Activated effector memory CD4-positive, alpha-beta T cell treated with anti-CD3 and anti-CD28 coated beads, Interleukin-2, amount 50 U/mL, for 16 hours (primary cell): Measurements from ENCODE around the gene SP3.
A peak's percentile ranks its signal among the peaks of the same experiment; 100 is the strongest.

ENCODE experiments used
- DNase-seq: peaks from one replicate; pipeline ENCODE4 v3.0.0-alpha.2; 2020

The SP3 gene

GRCh38 chr2:173884025-173884802 is 81.0 kb downstream of the SP3 start:
- peak; percentile 75 for DNase-seq

DNA sequence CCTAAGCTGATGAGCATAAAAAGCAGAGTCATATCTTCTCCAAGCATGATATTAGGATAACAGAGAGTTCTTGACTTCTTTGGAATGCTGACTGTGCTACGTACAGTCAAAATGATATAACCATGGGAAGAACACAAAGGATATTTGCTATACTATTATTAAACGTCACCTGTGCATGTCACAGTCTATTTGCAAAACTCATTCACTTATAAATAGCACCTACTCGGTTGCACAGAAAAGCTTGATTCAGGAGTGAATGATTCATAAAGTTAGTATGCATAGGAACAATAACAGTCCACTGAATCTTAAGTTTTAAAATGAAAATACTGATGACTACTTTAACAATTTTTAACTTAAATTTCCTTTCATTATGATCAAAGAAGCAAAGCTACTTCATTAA is 83.3 kb downstream of the SP3 start:
- no peak for DNase-seq

DNA sequence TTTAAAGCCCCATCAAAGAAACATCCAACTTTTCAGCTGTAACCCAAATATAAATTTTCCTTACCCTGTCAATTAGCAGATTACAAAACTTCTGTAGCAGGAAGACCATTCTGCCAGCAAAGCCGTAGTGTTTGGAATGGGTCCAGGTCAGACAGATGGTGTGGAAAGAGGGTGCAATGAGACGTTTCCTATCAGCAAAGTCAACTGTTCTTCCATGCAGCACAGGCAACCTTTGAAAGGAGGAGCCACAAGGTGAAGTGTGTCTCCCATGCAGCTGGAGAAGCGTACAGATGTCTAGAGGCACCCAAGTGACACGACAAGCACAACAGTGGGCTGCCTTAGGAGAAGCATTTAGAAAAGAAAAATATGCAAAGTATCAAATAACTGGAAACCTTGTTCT is 83.7 kb downstream of the SP3 start:
- DNase-seq: no peak

DNA sequence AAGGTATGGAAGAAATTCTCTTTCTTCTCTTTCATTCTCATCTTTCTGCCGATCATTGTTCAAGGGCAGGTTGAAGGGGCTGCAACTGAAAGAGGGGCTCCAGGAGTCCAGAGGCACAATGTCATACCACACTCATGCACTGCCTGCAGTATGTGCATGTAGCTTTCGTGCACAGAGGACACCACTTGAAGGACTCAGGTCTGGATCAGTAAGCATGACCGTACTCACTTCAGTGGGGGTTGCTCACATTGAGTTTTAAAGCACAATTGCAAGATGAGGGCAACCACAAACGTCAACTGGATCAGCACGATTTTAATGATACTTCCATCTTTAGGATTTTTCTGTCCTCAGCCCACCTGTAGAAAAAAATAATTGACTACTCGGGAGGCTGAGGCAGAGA is 84.6 kb downstream of the SP3 start:
- DNase-seq: no peak

- DNase-seq: no peak
Observed at GRCh38 chr2:173876833-173877413, 88.2 kb downstream of the SP3 start.

- DNase-seq: no peak
Observed at GRCh38 chr2:173874894-173875237, 90.3 kb downstream of the SP3 start.

- no peak for DNase-seq
Observed at GRCh38 chr2:173874003-173874893, 90.9 kb downstream of the SP3 start.

DNA sequence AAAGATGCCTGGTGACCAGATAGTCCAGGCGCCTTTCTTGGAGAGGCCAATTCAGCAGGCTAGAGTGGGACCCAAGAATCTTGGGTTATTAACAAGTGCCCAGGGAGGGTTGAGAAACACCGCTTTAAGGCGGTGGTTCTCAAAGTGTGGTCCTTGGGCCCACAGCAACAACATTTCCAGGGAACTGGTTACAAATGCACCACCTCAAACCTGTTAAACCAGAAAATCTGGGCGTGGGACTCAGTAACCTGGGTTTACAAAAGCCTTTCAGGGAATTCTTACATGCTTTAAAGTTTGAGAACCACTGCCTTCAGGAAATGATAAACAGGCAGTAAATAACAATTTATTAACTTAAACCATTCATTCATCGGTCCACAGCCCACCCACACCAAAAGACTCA is 92.5 kb downstream of the SP3 start:
- DNase-seq: no peak

DNA sequence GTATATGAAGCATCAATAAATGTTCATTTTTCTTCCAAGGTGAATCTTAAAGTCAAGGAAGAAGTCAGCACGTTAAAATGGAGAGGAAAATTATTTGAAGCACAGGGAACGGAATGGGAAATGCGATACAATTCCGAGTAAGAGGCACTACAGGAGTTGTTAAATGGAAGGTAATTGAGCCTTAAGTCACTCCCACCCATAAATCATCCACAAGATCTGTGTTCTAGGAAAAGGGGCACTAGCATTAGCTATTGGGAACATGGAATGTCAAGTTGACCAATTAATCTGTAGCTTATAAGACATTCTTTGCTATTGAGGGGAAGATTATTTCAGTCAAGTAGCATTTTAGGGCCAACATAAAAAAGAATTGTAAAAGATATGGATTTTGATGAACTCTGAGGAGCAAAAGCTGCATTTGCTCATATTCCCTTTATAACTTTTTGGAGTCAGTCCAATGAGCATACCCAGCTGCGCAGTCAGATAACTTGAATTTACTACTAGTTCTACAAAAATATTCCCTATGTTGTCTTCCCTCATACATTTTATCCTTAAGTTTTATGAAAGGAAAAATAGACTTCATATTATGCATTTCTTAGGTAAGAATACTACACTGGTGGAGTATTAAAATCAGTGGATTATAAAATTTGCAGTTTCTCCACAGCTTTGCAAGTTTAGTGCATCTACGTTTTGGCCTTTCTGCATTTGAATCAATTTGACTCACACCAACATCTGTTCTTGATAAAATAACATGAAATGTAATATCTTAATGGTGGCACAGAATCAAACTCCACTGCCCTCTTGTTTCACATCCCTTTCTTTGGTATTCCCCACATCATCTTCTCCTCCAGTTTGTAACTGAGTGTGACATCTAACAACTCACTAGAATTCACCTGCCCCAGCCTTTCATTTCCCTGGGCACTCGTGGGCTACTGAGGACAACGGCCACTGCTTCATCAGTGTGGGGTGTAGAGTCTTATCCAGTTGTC is 95.6 kb downstream of the SP3 start:
- no peak for DNase-seq

DNA sequence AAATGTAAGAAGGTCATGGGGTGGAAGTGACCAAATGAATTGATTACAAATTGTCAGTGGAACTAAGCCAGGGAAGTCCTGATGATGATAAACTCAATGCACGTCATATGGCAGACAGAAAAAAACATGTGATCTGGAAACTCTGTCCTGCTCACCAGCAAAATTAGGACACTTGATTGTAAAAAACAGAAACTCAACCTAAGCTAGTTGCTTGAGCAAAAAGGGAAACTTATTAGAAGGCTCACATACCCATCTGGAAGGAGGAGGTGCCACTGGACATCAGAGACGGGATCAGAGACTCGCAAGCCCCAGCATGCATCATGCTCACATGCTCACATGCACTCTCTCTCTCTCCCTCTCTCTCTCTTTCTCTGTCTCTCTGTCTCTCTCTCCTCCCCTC is 96.8 kb downstream of the SP3 start:
- no peak for DNase-seq

GRCh38 chr2:173866874-173867618 is 98.1 kb downstream of the SP3 start:
- no peak for DNase-seq

DNA sequence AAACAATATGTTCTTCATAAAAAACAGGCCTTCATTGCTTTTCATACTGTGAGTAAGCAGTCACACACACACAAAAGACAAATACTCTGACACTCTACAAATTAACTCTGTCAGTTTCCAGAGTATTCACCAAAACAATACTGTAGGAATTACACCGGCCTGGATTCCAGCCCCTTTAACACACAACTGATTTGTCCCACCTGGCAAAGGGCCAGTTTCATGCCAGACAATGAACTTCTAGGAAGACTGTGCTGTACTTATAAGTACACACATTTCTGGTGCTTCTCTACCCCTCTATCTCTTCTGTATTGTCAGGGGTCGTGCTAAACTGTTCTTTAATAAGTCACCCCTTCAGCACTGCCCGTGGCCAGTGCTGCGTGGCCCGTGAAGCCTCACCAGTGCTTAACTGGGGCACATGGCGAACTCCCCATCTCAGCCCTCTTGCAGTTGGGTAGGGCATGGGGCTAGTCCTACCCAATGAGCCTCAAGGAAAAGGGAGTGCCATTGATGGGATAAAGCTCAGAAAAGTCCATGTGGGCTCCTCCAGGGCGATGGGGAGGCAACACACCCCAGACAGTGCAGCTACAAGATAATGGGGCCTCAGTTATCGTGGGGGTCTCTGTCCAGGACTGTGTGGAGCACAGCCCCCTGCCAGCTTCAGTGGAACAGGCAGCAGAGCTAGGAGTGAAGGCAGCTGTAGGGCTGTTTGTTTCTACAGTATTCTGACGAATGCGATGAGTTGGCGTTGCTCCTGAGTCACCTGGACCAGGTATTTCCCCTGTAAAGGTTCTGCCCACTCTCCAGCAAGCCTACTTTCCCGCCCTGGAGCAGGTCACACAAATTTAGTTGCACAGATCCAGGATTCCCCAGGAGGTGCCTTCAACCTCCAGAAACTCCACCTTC is 99.0 kb downstream of the SP3 start:
- no peak for DNase-seq

DNA sequence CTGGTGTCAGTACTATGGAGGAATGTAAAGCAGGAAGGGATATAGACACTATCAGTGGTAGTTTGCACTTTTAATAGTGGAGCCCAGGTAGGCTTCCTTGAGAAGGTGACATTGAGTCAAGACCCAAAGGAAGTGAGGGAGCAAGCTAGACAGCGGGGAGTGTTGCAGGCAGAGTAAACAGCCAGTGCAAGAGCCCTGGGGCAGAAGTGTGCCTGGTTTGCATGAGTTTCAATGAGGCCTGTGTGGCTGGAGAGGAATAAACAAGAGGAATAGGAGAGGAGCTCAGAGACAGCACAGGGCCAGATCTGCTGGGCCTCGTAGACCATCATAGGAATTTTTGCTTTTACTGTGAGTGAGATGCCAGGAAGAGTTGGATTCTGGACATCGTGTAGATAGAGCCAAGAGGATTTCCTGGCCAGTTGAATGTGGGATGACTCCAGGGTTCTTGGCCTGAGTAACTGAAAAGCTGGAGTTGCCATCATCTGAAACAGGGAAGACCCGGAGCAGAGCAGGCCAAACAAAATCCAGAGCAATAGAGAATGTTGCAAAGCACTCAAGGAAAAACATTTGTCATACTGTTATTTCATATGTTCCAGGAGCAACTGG is 102.5 kb downstream of the SP3 start:
- DNase-seq: no peak

DNA sequence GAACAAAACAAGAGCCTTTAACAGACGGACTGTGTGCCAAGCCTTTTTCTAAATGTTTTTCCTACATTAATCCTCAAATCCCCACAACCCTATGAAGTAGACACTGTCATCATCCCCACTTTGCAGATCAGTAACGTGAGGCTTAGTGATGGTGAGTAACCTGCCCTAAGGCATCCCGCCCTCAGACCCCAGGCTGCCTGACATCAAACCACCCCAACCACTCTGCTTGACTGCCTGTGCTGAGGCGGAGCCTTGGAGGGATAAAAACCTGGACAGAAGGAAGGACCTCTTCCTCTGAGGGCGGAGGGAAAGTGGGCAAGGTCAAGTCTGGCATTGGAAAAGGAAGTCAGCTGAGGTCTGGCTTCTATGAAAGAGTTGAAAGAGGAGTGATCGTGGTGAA is 104.6 kb downstream of the SP3 start:
- no peak for DNase-seq

DNA sequence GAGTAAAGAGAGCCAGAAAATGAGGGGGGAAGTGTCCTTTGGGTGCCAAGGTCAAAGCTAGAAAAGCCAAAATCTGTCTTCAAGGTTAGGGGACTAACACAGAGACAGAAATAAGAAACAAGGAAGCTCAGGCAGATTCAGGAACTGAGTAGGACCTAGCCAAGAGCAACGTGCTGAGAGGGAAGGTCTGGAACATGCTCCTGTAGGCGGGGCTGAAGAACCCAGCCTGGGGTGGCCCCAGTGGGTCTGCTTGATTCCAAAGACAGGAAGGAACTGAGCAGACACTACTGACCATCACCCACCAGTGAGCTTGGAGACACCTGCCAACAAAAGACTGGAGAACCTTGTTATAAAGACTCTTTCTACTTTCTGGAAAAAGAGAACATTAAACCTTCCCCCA is 105.1 kb downstream of the SP3 start:
- no peak for DNase-seq

DNA sequence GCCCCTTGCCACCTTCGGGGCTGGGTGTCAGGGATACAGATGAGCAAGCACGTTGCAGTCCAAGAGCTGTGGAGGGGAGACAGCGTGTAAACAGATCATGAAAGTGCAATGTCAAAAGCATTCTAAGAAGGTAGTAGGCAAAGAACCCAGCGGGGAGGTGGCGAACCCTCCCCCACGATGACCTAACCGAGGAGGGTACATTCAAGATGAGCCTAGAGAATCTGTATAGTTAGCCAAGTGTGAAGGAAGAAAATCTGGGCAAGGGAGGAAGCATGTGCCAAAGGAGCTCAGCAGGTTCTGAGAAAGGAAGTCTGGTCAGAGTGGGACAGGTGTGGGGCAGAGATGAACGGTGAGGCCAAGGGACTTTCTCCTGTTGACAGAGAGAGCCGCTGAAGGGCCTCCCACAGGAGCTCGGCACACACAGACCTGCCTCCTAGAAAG is 106.9 kb downstream of the SP3 start:
- DNase-seq: no peak
